ENCODE measurements around the gene ADK. TPM values are rescaled to one million over a fixed set of nuclear protein-coding genes. Genes with fewer than 3 reads are reported as not detected.

The ADK gene
- total RNA-seq, 1 experiment from 2014 or later: 66.6 TPM

- no peak overlapping the region for H3K4me3 Mint-ChIP-seq (ENCODE audit: low read depth, unreplicated experiment)
Measured at GRCh38 chr10:74705358-74705980, 554.4 kb downstream of the ADK start.

GRCh38 chr10:74706966-74707365 lies 555.9 kb downstream of the ADK start:
- BruUV-seq (replicated peaks): no TSS peak
- intact Hi-C loops (cut with micrococcal nuclease; ENCODE audit: unreplicated experiment): no loop called here
- Mint-ChIP-seq H3K36me3 (ENCODE audit: insufficient read depth, unreplicated experiment) (no peaks in the 10 kb centered on the region), H3K27me3 (ENCODE audit: unreplicated experiment) (no peaks in the 10 kb centered on the region), H3K4me3 (ENCODE audit: low read depth, unreplicated experiment) (no peak overlapping the region), H3K27ac (ENCODE audit: unreplicated experiment) (no peak overlapping the region), H3K4me1 (ENCODE audit: low read depth, unreplicated experiment) (no peaks in the 10 kb centered on the region), H3K9me3 (ENCODE audit: low read depth, unreplicated experiment) (no peaks in the 10 kb centered on the region)
- CTCF ChIA-PET: interaction anchor here (0.6 kb wide), 1 partner anchor 55 kb away, joined by 3 read pairs; no protein-coding TSS in a partner anchor
- TF ChIP-seq CTCF (IDR thresholded peaks at IDR 0.05; ENCODE audit: unreplicated experiment): no peak
- DNase-seq: no peak

More at GRCh38 chr10:74705358-74705980, 554.4 kb downstream of the ADK start:
- Mint-ChIP-seq H3K27me3 (ENCODE audit: unreplicated experiment) (no peaks in the 10 kb centered on the region), H3K9me3 (ENCODE audit: low read depth, unreplicated experiment) (no peaks in the 10 kb centered on the region), H3K4me1 (ENCODE audit: low read depth, unreplicated experiment) (no peaks in the 10 kb centered on the region), H3K36me3 (ENCODE audit: insufficient read depth, unreplicated experiment) (no peaks in the 10 kb centered on the region), H3K27ac (ENCODE audit: unreplicated experiment) (no peak overlapping the region)
- no peak for DNase-seq
- CTCF ChIA-PET: interaction anchor here (1.1 kb wide), 1 partner anchor 10 kb away, joined by 3 read pairs; no protein-coding TSS in a partner anchor
- TF ChIP-seq CTCF (IDR thresholded peaks at IDR 0.05; ENCODE audit: unreplicated experiment): no peak
- BruUV-seq (replicated peaks): no TSS peak
- intact Hi-C loops (cut with micrococcal nuclease; ENCODE audit: unreplicated experiment): no loop called here

- no peak overlapping the region for H3K4me3 Mint-ChIP-seq (ENCODE audit: low read depth, unreplicated experiment)
- H3K4me1 Mint-ChIP-seq (ENCODE audit: low read depth, unreplicated experiment): no peaks in the 10 kb centered on the region
- no peak overlapping the region for H3K27ac Mint-ChIP-seq (ENCODE audit: unreplicated experiment)
- TF ChIP-seq CTCF (IDR thresholded peaks at IDR 0.05; ENCODE audit: unreplicated experiment): no peak
- CTCF ChIA-PET: no interaction called here
- no TSS peak for BruUV-seq (replicated peaks)
- no peaks in the 10 kb centered on the region for H3K9me3 Mint-ChIP-seq (ENCODE audit: low read depth, unreplicated experiment)
- intact Hi-C loops (cut with micrococcal nuclease; ENCODE audit: unreplicated experiment): no loop called here
- H3K27me3 Mint-ChIP-seq (ENCODE audit: unreplicated experiment): no peaks in the 10 kb centered on the region
- no peaks in the 10 kb centered on the region for H3K36me3 Mint-ChIP-seq (ENCODE audit: insufficient read depth, unreplicated experiment)
- DNase-seq: no peak
Measured at GRCh38 chr10:74708246-74708645, 557.2 kb downstream of the ADK start.

- no peaks in the 10 kb centered on the region for H3K36me3 Mint-ChIP-seq (ENCODE audit: insufficient read depth, unreplicated experiment)
- no peak for TF ChIP-seq CTCF (IDR thresholded peaks at IDR 0.05; ENCODE audit: unreplicated experiment)
- H3K27ac Mint-ChIP-seq (ENCODE audit: unreplicated experiment): no peak overlapping the region
- intact Hi-C loops (cut with micrococcal nuclease; ENCODE audit: unreplicated experiment): no loop called here
- H3K4me3 Mint-ChIP-seq (ENCODE audit: low read depth, unreplicated experiment): no peak overlapping the region
- no TSS peak for BruUV-seq (replicated peaks)
- no peak for DNase-seq
- H3K4me1 Mint-ChIP-seq (ENCODE audit: low read depth, unreplicated experiment): no peaks in the 10 kb centered on the region
- CTCF ChIA-PET: interaction anchor here (0.6 kb wide), 1 partner anchor 302 kb away, joined by 4 read pairs; no protein-coding TSS in a partner anchor
- no peaks in the 10 kb centered on the region for H3K27me3 Mint-ChIP-seq (ENCODE audit: unreplicated experiment)
- peaks cover 14% of the 10 kb centered on the region for H3K9me3 Mint-ChIP-seq (ENCODE audit: low read depth, unreplicated experiment)
Measured at GRCh38 chr10:74718208-74718607, 567.2 kb downstream of the ADK start.
